A673 (cell line): ENCODE measurements around the gene DHRS12.

Experiments
- EZH2 ChIP-seq: fragments of 200-600 bp; sonication (generic); IDR thresholded peaks from 2 replicates; pipeline ENCODE4 v1.6.1; 2017; ENCODE audit warnings: borderline replicate concordance, low read depth, mild to moderate bottlenecking, mixed read lengths, antibody characterized with exemption, low read length; ENCODE audit not compliant: poor library complexity, severe bottlenecking
- TF ChIP-seq, protein P1 (sequence below): fragments of 300-800, 200-600 bp; sonication (generic); conservative IDR thresholded peaks from 2 replicates; pipeline ENCODE4 v1.5.1; 2017; ENCODE audit warnings: low read depth, mild to moderate bottlenecking, antibody characterized with exemption, low read length, moderate library complexity, mixed read lengths

DNA sequence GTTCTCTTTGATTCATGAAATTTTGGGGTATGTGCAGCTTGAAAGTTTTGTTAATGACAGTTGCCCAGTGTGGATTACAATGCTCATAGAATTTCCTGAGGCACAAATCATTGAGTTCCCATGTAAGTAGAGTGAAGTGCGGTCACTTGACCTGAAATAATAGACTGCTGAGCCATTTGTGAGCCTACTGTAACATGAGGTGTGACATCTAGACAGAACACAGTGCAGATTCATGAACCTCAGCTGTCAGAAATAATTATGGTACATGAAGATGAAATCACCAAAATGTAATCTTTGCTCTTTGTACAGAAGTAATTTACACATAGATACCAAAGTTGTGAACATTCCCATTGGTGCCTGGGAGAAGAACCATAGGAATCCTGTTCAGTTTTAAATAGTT, 84.6 kb downstream of the DHRS12 start:
- TF ChIP-seq, protein P1, sequence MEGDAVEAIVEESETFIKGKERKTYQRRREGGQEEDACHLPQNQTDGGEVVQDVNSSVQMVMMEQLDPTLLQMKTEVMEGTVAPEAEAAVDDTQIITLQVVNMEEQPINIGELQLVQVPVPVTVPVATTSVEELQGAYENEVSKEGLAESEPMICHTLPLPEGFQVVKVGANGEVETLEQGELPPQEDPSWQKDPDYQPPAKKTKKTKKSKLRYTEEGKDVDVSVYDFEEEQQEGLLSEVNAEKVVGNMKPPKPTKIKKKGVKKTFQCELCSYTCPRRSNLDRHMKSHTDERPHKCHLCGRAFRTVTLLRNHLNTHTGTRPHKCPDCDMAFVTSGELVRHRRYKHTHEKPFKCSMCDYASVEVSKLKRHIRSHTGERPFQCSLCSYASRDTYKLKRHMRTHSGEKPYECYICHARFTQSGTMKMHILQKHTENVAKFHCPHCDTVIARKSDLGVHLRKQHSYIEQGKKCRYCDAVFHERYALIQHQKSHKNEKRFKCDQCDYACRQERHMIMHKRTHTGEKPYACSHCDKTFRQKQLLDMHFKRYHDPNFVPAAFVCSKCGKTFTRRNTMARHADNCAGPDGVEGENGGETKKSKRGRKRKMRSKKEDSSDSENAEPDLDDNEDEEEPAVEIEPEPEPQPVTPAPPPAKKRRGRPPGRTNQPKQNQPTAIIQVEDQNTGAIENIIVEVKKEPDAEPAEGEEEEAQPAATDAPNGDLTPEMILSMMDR = no peak
- TF ChIP-seq EZH2 = no peak
